Stimulated activated CD4-positive, alpha-beta T cell treated with anti-CD3 and anti-CD28 coated beads, Interleukin-1b, Interleukin-23, amount 100 ng/mL, for 48 hours (primary cell): ENCODE results near the gene TEAD1.

ENCODE experiments used
- DNase-seq: peaks from one replicate; pipeline ENCODE4 v3.0.0-alpha.2; 2020

Gene TEAD1

GRCh38 chr11:12769834-12770345 is 95.7 kb downstream of the TEAD1 start:
- DNase-seq = no peak

GRCh38 chr11:12770435-12770834 is 96.2 kb downstream of the TEAD1 start:
- DNase-seq = no peak

GRCh38 chr11:12770966-12771597 is 96.9 kb downstream of the TEAD1 start:
- no peak for DNase-seq

- DNase-seq = no peak
These were observed 97.7 kb downstream of the TEAD1 start for GRCh38 chr11:12771875-12772274.

GRCh38 chr11:12772324-12772723 is 98.1 kb downstream of the TEAD1 start:
- no peak for DNase-seq

GRCh38 chr11:12773591-12773990 is 99.4 kb downstream of the TEAD1 start:
- DNase-seq = no peak

GRCh38 chr11:12775955-12776354 is 101.7 kb downstream of the TEAD1 start:
- DNase-seq = no peak

- DNase-seq = no peak
These were observed 103.1 kb downstream of the TEAD1 start for GRCh38 chr11:12777208-12777874.

GRCh38 chr11:12778240-12778905 is 104.2 kb downstream of the TEAD1 start:
- no peak for DNase-seq

- DNase-seq = no peak
These were observed 109.5 kb downstream of the TEAD1 start for GRCh38 chr11:12783765-12784164.

GRCh38 chr11:12784445-12784844 is 110.2 kb downstream of the TEAD1 start:
- no peak for DNase-seq

GRCh38 chr11:12784987-12785386 is 110.8 kb downstream of the TEAD1 start:
- DNase-seq = no peak

- DNase-seq = no peak
These were observed 111.7 kb downstream of the TEAD1 start for GRCh38 chr11:12785901-12786300.

GRCh38 chr11:12786450-12786849 is 112.2 kb downstream of the TEAD1 start:
- DNase-seq = no peak

GRCh38 chr11:12786891-12787290 is 112.7 kb downstream of the TEAD1 start:
- no peak for DNase-seq

GRCh38 chr11:12787847-12788246 is 113.6 kb downstream of the TEAD1 start:
- DNase-seq = no peak

GRCh38 chr11:12789054-12789453 is 114.8 kb downstream of the TEAD1 start:
- no peak for DNase-seq

GRCh38 chr11:12789596-12790215 is 115.5 kb downstream of the TEAD1 start:
- DNase-seq = no peak

GRCh38 chr11:12790861-12791616 is 116.8 kb downstream of the TEAD1 start:
- DNase-seq = no peak

GRCh38 chr11:12792018-12792417 is 117.8 kb downstream of the TEAD1 start:
- no peak for DNase-seq

- no peak for DNase-seq
These were observed 118.4 kb downstream of the TEAD1 start for GRCh38 chr11:12792590-12792989.

- no peak for DNase-seq
These were observed 118.8 kb downstream of the TEAD1 start for GRCh38 chr11:12793065-12793464.

GRCh38 chr11:12793506-12793905 is 119.3 kb downstream of the TEAD1 start:
- no peak for DNase-seq
